SK-N-MC (cell line): ENCODE measurements around the gene SMYD4.

Experiments
- EZH2 ChIP-seq: fragments of 200-600 bp; sonication (generic); IDR thresholded peaks from one replicate; pipeline ENCODE4 v1.6.1; 2017; ENCODE audit warnings: antibody characterized with exemption
- POLR2AphosphoS5 ChIP-seq: IDR thresholded peaks from 2 replicates; pipeline ENCODE4 v1.6.1; 2012; ENCODE audit warnings: mild to moderate bottlenecking, low read depth, low read length, borderline replicate concordance

DNA sequence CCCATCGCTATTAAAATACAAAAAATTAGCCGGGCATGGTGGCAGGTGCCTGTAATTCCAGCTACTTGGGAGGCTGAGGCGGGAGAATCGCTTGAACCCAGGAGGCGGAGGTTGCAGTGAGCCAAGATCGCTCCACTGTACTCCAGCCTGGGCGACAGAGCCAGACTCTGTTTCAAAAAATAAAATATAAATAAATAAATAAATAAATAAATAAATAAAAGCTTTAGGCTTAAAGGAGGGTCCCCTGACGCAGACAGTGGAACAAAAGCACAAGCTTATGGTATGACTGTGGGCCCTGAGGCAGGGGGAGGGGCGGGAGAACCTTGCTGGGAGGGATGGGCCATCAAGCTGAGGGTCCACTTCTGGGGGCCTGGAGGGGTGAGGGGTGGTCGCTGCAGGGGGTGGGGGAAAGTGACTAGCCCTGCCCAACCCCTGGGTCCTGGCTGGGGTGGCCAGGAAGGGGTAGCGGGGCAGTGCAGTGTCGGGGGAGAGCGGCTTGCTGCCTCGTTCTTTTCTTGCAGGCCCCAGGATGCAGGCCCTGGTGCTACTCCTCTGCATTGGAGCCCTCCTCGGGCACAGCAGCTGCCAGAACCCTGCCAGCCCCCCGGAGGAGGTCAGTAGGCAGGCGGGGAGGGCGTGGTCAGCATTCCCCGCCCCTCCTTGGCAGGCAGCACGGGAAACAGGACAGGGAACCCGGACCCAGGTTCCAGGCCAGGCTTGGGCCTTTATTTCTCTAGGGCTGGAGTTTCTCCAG, 63.1 kb downstream of the SMYD4 start:
- no peak for TF ChIP-seq EZH2
- no peak for TF ChIP-seq POLR2AphosphoS5
